GM21367 (cell line): ENCODE results near the gene TELO2.

Experiments used
- ATAC-seq: cut with Tn5 transposase; IDR thresholded peaks from one replicate; pipeline ENCODE4 v1.9.1; 2021; ENCODE audit not compliant: unreplicated experiment

The TELO2 gene

GRCh38 chr16:1533443-1533951 lies 40.3 kb downstream of the TELO2 start, which contains the start of gene TMEM204:
TSS of gene TMEM204 (plus strand) at chr16:1533666. CDS start at chr16:1534276, 610 bp downstream.
- no peak for ATAC-seq

GRCh38 chr16:1534021-1535020 lies 41.2 kb downstream of the TELO2 start:
- ATAC-seq: no peak

GRCh38 chr16:1535391-1536291 lies 42.5 kb downstream of the TELO2 start:
- no peak for ATAC-seq

GRCh38 chr16:1536601-1537000 lies 43.4 kb downstream of the TELO2 start:
- no peak for ATAC-seq

- ATAC-seq: no peak
These were observed 44.0 kb downstream of the TELO2 start for GRCh38 chr16:1537138-1537577.

- ATAC-seq: no peak
These were observed 44.7 kb downstream of the TELO2 start for GRCh38 chr16:1537763-1538289.

GRCh38 chr16:1538804-1539520 lies 45.8 kb downstream of the TELO2 start:
- ATAC-seq: no peak

GRCh38 chr16:1539720-1540555 lies 46.8 kb downstream of the TELO2 start:
- no peak for ATAC-seq

GRCh38 chr16:1540556-1540855 lies 47.3 kb downstream of the TELO2 start:
- ATAC-seq: no peak

- no peak for ATAC-seq
These were observed 48.4 kb downstream of the TELO2 start for GRCh38 chr16:1541293-1542165.

GRCh38 chr16:1542166-1542500 lies 49.0 kb downstream of the TELO2 start:
- no peak for ATAC-seq

- no peak for ATAC-seq
These were observed 49.4 kb downstream of the TELO2 start for GRCh38 chr16:1542533-1542932.

- no peak for ATAC-seq
These were observed 50.1 kb downstream of the TELO2 start for GRCh38 chr16:1543085-1543896.

GRCh38 chr16:1545044-1546040 lies 52.2 kb downstream of the TELO2 start:
- ATAC-seq: no peak

GRCh38 chr16:1546430-1546829 lies 53.3 kb downstream of the TELO2 start:
- no peak for ATAC-seq

- ATAC-seq: no peak
These were observed 55.1 kb downstream of the TELO2 start for GRCh38 chr16:1548233-1548632.

- ATAC-seq: no peak
These were observed 55.6 kb downstream of the TELO2 start for GRCh38 chr16:1548727-1549126.
